ENCODE measurements around the gene PKD2. TPM values are rescaled to one million over a fixed set of nuclear protein-coding genes. Genes with fewer than 3 reads are reported as not detected.

Gene PKD2
- polyA plus RNA-seq, 1 donor from 2014 or later = 54.8 TPM

DNA sequence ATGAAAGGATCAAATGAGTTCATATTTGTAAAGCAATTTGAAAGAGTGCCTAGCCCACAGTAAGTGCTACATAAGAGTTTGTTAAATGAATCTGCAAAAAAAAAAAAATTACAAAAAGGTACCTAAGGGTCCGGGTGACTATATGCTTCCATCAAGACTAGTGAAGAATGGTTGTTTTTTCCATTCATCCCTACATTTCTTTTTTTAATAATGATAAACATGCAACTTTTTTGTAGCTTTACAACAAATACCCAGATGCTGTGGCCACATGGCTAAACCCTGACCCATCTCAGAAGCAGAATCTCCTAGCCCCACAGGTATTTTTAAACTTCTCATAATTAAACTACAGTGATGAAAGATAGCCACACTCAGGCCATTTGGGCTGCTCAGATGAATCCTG is 27.6 kb upstream of the PKD2 start:
- TF ChIP-seq SMC3 (conservative IDR thresholded peaks at IDR 0.05; ENCODE audit: poor library complexity) (no peak), EP300 (conservative IDR thresholded peaks at IDR 0.05; ENCODE audit: poor library complexity, severe bottlenecking) (no peak), EZH2 (IDR thresholded peaks at IDR 0.05; ENCODE audit: borderline replicate concordance, insufficient read depth, low read length, poor library complexity, severe bottlenecking) (no peak), TAF1 (IDR thresholded peaks at IDR 0.05; ENCODE audit: low read depth) (no peak), RAD21 (conservative IDR thresholded peaks at IDR 0.05) (no peak), MXI1 (conservative IDR thresholded peaks at IDR 0.05; ENCODE audit: poor library complexity, severe bottlenecking) (no peak), POLR2AphosphoS5 (IDR thresholded peaks at IDR 0.05) (no peak)
- TF ChIP-seq, protein P1, sequence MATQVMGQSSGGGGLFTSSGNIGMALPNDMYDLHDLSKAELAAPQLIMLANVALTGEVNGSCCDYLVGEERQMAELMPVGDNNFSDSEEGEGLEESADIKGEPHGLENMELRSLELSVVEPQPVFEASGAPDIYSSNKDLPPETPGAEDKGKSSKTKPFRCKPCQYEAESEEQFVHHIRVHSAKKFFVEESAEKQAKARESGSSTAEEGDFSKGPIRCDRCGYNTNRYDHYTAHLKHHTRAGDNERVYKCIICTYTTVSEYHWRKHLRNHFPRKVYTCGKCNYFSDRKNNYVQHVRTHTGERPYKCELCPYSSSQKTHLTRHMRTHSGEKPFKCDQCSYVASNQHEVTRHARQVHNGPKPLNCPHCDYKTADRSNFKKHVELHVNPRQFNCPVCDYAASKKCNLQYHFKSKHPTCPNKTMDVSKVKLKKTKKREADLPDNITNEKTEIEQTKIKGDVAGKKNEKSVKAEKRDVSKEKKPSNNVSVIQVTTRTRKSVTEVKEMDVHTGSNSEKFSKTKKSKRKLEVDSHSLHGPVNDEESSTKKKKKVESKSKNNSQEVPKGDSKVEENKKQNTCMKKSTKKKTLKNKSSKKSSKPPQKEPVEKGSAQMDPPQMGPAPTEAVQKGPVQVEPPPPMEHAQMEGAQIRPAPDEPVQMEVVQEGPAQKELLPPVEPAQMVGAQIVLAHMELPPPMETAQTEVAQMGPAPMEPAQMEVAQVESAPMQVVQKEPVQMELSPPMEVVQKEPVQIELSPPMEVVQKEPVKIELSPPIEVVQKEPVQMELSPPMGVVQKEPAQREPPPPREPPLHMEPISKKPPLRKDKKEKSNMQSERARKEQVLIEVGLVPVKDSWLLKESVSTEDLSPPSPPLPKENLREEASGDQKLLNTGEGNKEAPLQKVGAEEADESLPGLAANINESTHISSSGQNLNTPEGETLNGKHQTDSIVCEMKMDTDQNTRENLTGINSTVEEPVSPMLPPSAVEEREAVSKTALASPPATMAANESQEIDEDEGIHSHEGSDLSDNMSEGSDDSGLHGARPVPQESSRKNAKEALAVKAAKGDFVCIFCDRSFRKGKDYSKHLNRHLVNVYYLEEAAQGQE (IDR thresholded peaks at IDR 0.05; ENCODE audit: borderline replicate concordance) = no peak
- TF ChIP-seq, protein P2, sequence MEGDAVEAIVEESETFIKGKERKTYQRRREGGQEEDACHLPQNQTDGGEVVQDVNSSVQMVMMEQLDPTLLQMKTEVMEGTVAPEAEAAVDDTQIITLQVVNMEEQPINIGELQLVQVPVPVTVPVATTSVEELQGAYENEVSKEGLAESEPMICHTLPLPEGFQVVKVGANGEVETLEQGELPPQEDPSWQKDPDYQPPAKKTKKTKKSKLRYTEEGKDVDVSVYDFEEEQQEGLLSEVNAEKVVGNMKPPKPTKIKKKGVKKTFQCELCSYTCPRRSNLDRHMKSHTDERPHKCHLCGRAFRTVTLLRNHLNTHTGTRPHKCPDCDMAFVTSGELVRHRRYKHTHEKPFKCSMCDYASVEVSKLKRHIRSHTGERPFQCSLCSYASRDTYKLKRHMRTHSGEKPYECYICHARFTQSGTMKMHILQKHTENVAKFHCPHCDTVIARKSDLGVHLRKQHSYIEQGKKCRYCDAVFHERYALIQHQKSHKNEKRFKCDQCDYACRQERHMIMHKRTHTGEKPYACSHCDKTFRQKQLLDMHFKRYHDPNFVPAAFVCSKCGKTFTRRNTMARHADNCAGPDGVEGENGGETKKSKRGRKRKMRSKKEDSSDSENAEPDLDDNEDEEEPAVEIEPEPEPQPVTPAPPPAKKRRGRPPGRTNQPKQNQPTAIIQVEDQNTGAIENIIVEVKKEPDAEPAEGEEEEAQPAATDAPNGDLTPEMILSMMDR (IDR thresholded peaks at IDR 0.05; ENCODE audit: poor library complexity, severe bottlenecking) = no peak
- H3K27me3 ChIP-seq (ENCODE audit: insufficient read depth, low read depth, low read length) = no peaks in the 10 kb centered on the region
- H3K9ac ChIP-seq (ENCODE audit: low read length) = no peak overlapping the region
- no peak overlapping the region for H3K4me3 ChIP-seq (ENCODE audit: low read length)
- no peaks in the 10 kb centered on the region for H3K9me2 ChIP-seq (ENCODE audit: insufficient read depth, low read length)
- no peak overlapping the region for H2AFZ ChIP-seq (ENCODE audit: low read depth, low read length)
- H3K36me3 ChIP-seq (ENCODE audit: insufficient read depth, low read length) = no peaks in the 10 kb centered on the region
- H3K9me3 ChIP-seq (ENCODE audit: low read length) = no peaks in the 10 kb centered on the region
- no peaks in the 10 kb centered on the region for H3K79me2 ChIP-seq (replicated peaks; ENCODE audit: insufficient read depth, low read length)
- no peaks in the 10 kb centered on the region for H3F3A ChIP-seq (ENCODE audit: insufficient read depth, low read length, poor library complexity, severe bottlenecking)
- H4K20me1 ChIP-seq (ENCODE audit: insufficient read depth) = no peaks in the 10 kb centered on the region
- H3K27ac ChIP-seq (ENCODE audit: low read length) = no peak overlapping the region
- no peak overlapping the region for H3K4me2 ChIP-seq (ENCODE audit: low read length)

GRCh38 chr4:87981486-87981885 is 25.9 kb upstream of the PKD2 start:
- Histone ChIP-seq H2AFZ (ENCODE audit: low read depth, low read length) (no peak overlapping the region), H3K36me3 (ENCODE audit: insufficient read depth, low read length) (no peaks in the 10 kb centered on the region), H3K79me2 (replicated peaks; ENCODE audit: insufficient read depth, low read length) (no peaks in the 10 kb centered on the region), H3K27ac (ENCODE audit: low read length) (no peak overlapping the region), H3K9me3 (ENCODE audit: low read length) (no peaks in the 10 kb centered on the region), H3K4me2 (ENCODE audit: low read length) (no peak overlapping the region), H3K27me3 (ENCODE audit: insufficient read depth, low read depth, low read length) (no peaks in the 10 kb centered on the region), H3K4me3 (ENCODE audit: low read length) (no peak overlapping the region), H4K20me1 (ENCODE audit: insufficient read depth) (no peaks in the 10 kb centered on the region), H3K9me2 (ENCODE audit: insufficient read depth, low read length) (no peaks in the 10 kb centered on the region), H3K9ac (ENCODE audit: low read length) (no peak overlapping the region), H3F3A (ENCODE audit: insufficient read depth, low read length, poor library complexity, severe bottlenecking) (no peaks in the 10 kb centered on the region)
- TF ChIP-seq, protein P1 (IDR thresholded peaks at IDR 0.05; ENCODE audit: borderline replicate concordance) = no peak
- TF ChIP-seq EZH2 (IDR thresholded peaks at IDR 0.05; ENCODE audit: borderline replicate concordance, insufficient read depth, low read length, poor library complexity, severe bottlenecking) (no peak), TAF1 (IDR thresholded peaks at IDR 0.05; ENCODE audit: low read depth) (no peak), RAD21 (conservative IDR thresholded peaks at IDR 0.05) (no peak), EP300 (conservative IDR thresholded peaks at IDR 0.05; ENCODE audit: poor library complexity, severe bottlenecking) (no peak), SMC3 (conservative IDR thresholded peaks at IDR 0.05; ENCODE audit: poor library complexity) (no peak), MXI1 (conservative IDR thresholded peaks at IDR 0.05; ENCODE audit: poor library complexity, severe bottlenecking) (no peak), POLR2AphosphoS5 (IDR thresholded peaks at IDR 0.05) (no peak)
- TF ChIP-seq, protein P2 (IDR thresholded peaks at IDR 0.05; ENCODE audit: poor library complexity, severe bottlenecking) = no peak

Measured in neural cell (in vitro differentiated cells).